Thymus (tissue), 11 donors: ENCODE measurements around the gene WDR19. TPM values are rescaled to one million over a fixed set of nuclear protein-coding genes. Genes with fewer than 3 reads are reported as not detected.
"Not testable (repeated sequence)": the region's sequence is repeated elsewhere in the genome, so short reads cannot be mapped to it uniquely, and the experiment has no call there.

Experiments used
- DNase-seq, 9 donors: peaks; one replicate each; pipeline ENCODE4 v3.0.0-alpha.2; 2013; ENCODE audit warnings: low spot score in 9 of 9, low read depth in 6 of 9, missing footprints in 1 of 9
- H3K27ac ChIP-seq, 2 donors: one replicate each; pipeline ENCODE4 v1.5.1; 2013; ENCODE audit warnings: control low read depth in 1 of 2, low read depth in 1 of 2, low read length in 1 of 2, mild to moderate bottlenecking in 1 of 2, moderate library complexity in 1 of 2
- H3K27me3 ChIP-seq, 2 donors: one replicate each; pipeline ENCODE4 v1.5.1; 2013; ENCODE audit warnings: low read length in 1 of 2; ENCODE audit not compliant: control insufficient read depth in 2 of 2, insufficient read depth in 1 of 2
- H3K36me3 ChIP-seq, 2 donors: one replicate each; pipeline ENCODE4 v1.5.1; 2013; ENCODE audit warnings: low read length in 1 of 2, mild to moderate bottlenecking in 1 of 2, moderate library complexity in 1 of 2; ENCODE audit not compliant: control insufficient read depth in 2 of 2, insufficient read depth in 2 of 2
- H3K4me1 ChIP-seq, 2 donors: one replicate each; pipeline ENCODE4 v1.5.1; 2013; ENCODE audit warnings: low read length in 2 of 2; ENCODE audit not compliant: control insufficient read depth in 2 of 2, insufficient read depth in 2 of 2
- H3K4me3 ChIP-seq, 2 donors: one replicate each; pipeline ENCODE4 v1.5.1; 2013; ENCODE audit warnings: low read length in 2 of 2, control low read depth in 1 of 2, mild to moderate bottlenecking in 1 of 2
- H3K9me3 ChIP-seq, 2 donors: one replicate each; pipeline ENCODE4 v1.5.1; 2013; ENCODE audit warnings: low read length in 1 of 2, mild to moderate bottlenecking in 1 of 2; ENCODE audit not compliant: control insufficient read depth in 2 of 2, insufficient read depth in 1 of 2
- WGBS: extraction: QIAGEN DNeasy Blood & Tissue Kit; methylation state at CpG from one replicate; pipeline ENCODE4 v1.1.7; 2013; 5-methylcytosine and 5-hydroxymethylcytosine counted together
- polyA plus RNA-seq: library from polyadenylated mRNA; stranded (reverse); fragments of 200-250 nt; gene quantifications from one replicate; pipeline ENCODE4 v1.2.3, GENCODE V29; 2013
- total RNA-seq: library from RNA; stranded (reverse); fragments of 120-200 nt; gene quantifications from one replicate; pipeline ENCODE4 v1.2.4, GENCODE V29; 2013
- donor health status: healthy.

The WDR19 gene
- total and polyA plus RNA-seq, 2 donors = 19.9 to 84.4 TPM

- no peak overlapping the region for H3K27ac ChIP-seq
- H3K4me1 ChIP-seq = no peaks in the 10 kb centered on the region
- WGBS = 97% methylated on average over 9 of the region's 9 CpGs
- no peak overlapping the region for H3K4me3 ChIP-seq
- H3K27me3 ChIP-seq = no peaks in the 10 kb centered on the region
- peaks cover 29 to 36% of the 10 kb centered on the region in 2 donors for H3K36me3 ChIP-seq
- DNase-seq = no peak
- H3K9me3 ChIP-seq = no peaks in the 10 kb centered on the region
Observed at GRCh38 chr4:39278476-39278875, 96.1 kb downstream of the WDR19 start.

DNA sequence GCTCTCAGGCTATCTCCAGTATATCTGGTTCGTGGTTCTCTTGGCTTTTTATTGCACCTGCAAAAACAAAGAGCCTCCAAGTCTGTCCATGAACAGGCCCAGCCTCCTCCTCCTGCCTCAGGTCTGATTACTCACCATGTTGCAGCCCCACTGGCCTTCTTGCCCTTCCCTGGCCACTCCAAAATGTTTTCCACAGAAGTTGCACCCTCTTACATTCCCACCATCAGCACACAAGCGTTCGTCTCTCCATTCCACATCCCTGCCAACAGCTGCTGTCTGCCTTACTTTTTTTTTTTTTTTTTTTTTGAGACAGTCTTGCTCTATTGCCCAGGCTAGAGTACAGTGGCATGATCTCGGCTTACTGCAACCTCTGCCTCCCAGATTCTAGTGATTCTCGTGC, 97.1 kb downstream of the WDR19 start:
- H3K27ac ChIP-seq = no peak overlapping the region
- WGBS = 95% methylated on average over 5 of the region's 5 CpGs
- peaks cover 23 to 29% of the 10 kb centered on the region in 2 donors for H3K36me3 ChIP-seq
- no peaks in the 10 kb centered on the region for H3K4me1 ChIP-seq
- H3K9me3 ChIP-seq = no peaks in the 10 kb centered on the region
- H3K27me3 ChIP-seq = no peaks in the 10 kb centered on the region
- no peak overlapping the region for H3K4me3 ChIP-seq
- DNase-seq = no peak

DNA sequence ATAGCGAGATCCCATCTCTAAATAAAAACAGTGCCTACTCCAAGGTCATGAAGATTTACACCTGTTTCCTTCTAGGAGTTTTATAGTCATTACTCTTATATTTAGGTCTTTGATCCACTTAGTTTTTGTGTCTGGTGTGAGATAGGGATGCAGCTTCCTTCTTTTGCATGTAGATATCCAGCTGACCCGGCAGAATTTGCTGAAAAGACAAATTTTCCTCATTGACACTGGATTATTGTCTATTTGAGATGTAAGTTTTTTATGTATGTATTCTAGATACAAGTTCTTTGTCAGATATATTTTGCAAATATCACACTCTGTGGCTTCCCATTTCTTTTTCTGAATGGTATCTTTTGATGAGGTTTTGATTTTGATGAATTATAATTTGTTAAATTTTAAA, 98.4 kb downstream of the WDR19 start:
- H3K4me3 ChIP-seq = no peak overlapping the region
- H3K4me1 ChIP-seq = no peaks in the 10 kb centered on the region
- no peaks in the 10 kb centered on the region for H3K27me3 ChIP-seq
- H3K9me3 ChIP-seq = no peaks in the 10 kb centered on the region
- H3K36me3 ChIP-seq = peaks cover 13 to 23% of the 10 kb centered on the region in 2 donors
- WGBS = 97% methylated on average over 2 of the region's 2 CpGs
- H3K27ac ChIP-seq = no peak overlapping the region
- DNase-seq = no peak

DNA sequence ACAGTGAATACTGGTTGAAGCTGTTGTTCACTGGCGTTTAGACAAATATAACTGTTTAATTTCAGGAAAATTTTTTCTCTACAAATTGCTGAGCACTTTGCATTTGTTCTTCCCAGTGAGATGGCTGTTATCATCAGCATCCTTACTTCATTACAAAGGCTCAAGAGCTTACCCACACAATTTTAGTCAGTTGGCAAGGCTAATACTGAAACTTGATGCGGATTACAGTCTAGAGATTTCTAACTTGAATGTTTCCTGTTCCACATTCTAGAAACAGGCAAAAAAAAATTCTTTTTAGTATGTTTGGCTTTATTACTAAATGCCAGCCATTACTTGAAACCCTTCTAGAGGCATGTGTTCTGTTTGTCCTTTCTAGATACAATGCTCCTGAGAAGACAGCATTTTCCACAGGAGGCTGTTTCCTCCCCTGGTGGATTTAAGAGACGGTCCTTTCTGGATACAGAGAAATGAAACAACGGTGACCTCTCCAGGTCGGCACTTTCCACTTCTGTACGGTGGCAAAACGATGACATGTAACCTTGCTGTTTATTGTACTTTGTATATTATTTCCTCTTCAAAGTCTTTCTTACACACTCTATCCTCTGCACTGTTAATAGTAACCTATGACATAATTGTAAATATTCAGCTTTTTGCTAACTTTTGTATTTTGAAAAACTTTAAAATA, 102.9 kb downstream of the WDR19 start:
- H3K27me3 ChIP-seq = no peaks in the 10 kb centered on the region
- no peak overlapping the region for H3K27ac ChIP-seq
- DNase-seq = no peak
- no peaks in the 10 kb centered on the region for H3K9me3 ChIP-seq
- no peak overlapping the region for H3K4me3 ChIP-seq
- no peaks in the 10 kb centered on the region for H3K4me1 ChIP-seq
- H3K36me3 ChIP-seq = peaks cover 14 to 48% of the 10 kb centered on the region in 2 donors
- WGBS = 91% methylated on average over 7 of the region's 7 CpGs

DNA sequence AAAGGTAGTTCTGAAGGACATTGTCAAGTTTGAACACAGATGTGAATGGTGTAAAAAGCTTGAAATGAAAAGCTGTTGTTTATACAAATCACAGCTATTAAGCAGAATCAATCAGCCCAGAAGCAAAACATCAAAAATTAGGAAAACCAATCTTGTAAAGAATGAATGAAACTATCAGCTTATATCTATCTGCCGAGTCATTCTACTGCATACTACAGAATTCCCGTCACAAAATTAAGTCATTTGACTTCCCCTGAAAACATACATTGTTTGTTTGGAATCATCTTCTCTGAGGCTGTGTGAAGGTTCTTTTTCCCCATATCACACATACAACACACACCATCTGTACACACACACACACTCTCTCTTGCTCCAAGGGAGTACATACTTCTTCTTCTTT, 103.5 kb downstream of the WDR19 start:
- Histone ChIP-seq H3K4me3 (no peak overlapping the region), H3K36me3 (peaks cover 14 to 52% of the 10 kb centered on the region in 2 donors), H3K27ac (no peak overlapping the region), H3K4me1 (no peaks in the 10 kb centered on the region), H3K9me3 (no peaks in the 10 kb centered on the region), H3K27me3 (no peaks in the 10 kb centered on the region)
- no peak for DNase-seq
- WGBS = 98% methylated on average over 2 of the region's 2 CpGs

- Histone ChIP-seq H3K27ac (no peak overlapping the region), H3K27me3 (no peaks in the 10 kb centered on the region), H3K9me3 (no peaks in the 10 kb centered on the region), H3K36me3 (peaks cover 14 to 56% of the 10 kb centered on the region in 2 donors), H3K4me1 (no peaks in the 10 kb centered on the region), H3K4me3 (no peak overlapping the region)
- no peak for DNase-seq
- WGBS = 94% methylated on average over 2 of the region's 2 CpGs
Observed at GRCh38 chr4:39286263-39286662, 103.9 kb downstream of the WDR19 start.

DNA sequence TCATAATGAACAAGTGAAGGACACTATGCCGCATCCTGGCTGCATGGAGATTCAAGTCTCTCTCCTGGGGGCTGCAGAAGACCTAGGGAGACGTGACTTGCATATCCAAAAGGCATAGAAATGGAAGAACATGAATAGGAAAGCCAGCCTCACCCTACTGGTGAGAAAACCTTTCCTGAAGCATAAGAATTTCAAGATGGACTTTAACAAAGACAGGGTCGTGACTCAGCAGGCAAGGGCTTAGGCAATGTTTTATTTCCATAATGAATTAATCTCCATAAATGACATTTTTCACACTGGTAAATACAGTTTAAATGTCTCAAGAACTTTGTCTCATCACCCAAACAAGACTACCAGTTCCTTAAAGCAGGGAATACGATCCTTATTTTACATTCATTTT, 104.9 kb downstream of the WDR19 start:
- no peak for DNase-seq
- no peak overlapping the region for H3K27ac ChIP-seq
- H3K9me3 ChIP-seq = no peaks in the 10 kb centered on the region
- 98% methylated on average over 4 of the region's 4 CpGs for WGBS
- H3K4me1 ChIP-seq = no peaks in the 10 kb centered on the region
- H3K27me3 ChIP-seq = no peaks in the 10 kb centered on the region
- no peak overlapping the region for H3K4me3 ChIP-seq
- H3K36me3 ChIP-seq = peaks cover 19 to 66% of the 10 kb centered on the region in 2 donors

DNA sequence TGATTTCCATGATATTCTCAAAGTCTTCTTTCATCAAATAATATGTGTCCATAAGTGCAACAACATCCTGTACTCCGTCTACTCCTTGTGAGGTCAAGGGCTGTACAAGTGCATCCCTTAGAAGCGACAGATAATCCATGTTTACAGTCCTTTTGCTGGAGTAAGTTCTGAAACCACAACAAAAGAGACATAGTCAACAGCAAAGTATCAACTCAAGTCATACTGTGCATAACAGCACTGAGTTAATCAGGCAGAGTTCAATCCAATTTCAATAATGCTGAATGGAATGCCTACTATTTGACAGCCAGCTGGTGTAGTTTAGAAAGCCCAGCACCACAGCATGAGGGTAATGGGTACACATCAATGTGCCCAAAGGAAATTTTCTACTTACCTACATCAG, 109.4 kb downstream of the WDR19 start:
- no peak for DNase-seq
- Histone ChIP-seq H3K4me1 (no peaks in the 10 kb centered on the region), H3K4me3 (no peak overlapping the region), H3K27me3 (no peaks in the 10 kb centered on the region), H3K27ac (no peak overlapping the region), H3K9me3 (no peaks in the 10 kb centered on the region), H3K36me3 (peaks cover 33 to 84% of the 10 kb centered on the region in 2 donors)
- over 99% methylated on average over 2 of the region's 2 CpGs for WGBS

- WGBS = 98% methylated on average over 5 of the region's 5 CpGs
- H3K36me3 ChIP-seq = peaks cover 33 to 77% of the 10 kb centered on the region in 2 donors
- not testable (repeated sequence) for H3K27me3 ChIP-seq, H3K4me3 ChIP-seq, DNase-seq, H3K4me1 ChIP-seq, H3K9me3 ChIP-seq, H3K27ac ChIP-seq
Observed at GRCh38 chr4:39292433-39292832, 110.1 kb downstream of the WDR19 start.
